Tibial artery (tissue), 4 donors: ENCODE results near the gene NBEAL1.
"Not testable (repeated sequence)": the region's sequence is repeated elsewhere in the genome, so short reads cannot be mapped to it uniquely, and the experiment has no call there.

Source experiments
- DNase-seq, 2 donors: peaks; one replicate each; pipeline ENCODE4 v3.0.0-alpha.2; 2019
- H3K27ac ChIP-seq, 2 donors: fragments of 200-600 bp; sonication (generic) in 1 of 2; 1 replicate in 1 of 2; 2 replicates in 1 of 2; pipeline ENCODE4 v1.5.1; 2018 to 2019; ENCODE audit warnings: mild to moderate bottlenecking in 1 of 2
- H3K27me3 ChIP-seq, 2 donors: fragments of 200-600 bp; sonication (generic) in 1 of 2; one replicate each; pipeline versions ENCODE4 v1.5.1 to v1.6.0; 2016 to 2019
- H3K36me3 ChIP-seq, 3 donors: fragments of 200-600 bp; sonication (generic) in 2 of 3; one replicate each; pipeline ENCODE4 v1.5.1; 2016 to 2019; ENCODE audit warnings: mild to moderate bottlenecking in 2 of 3
- H3K4me1 ChIP-seq, 4 donors: fragments of 200-600 bp; sonication (generic) in 2 of 4; 1 replicate in 3 of 4; 2 replicates in 1 of 4; pipeline ENCODE4 v1.5.1; 2016 to 2019
- H3K4me3 ChIP-seq, 2 donors: fragments of 200-600 bp; sonication (generic) in 1 of 2; 1 replicate in 1 of 2; 2 replicates in 1 of 2; pipeline ENCODE4 v1.5.1; 2018 to 2019; ENCODE audit warnings: mild to moderate bottlenecking in 2 of 2
- H3K9me3 ChIP-seq, 3 donors: fragments of 200-600 bp; sonication (generic) in 1 of 3; one replicate each; pipeline ENCODE4 v1.5.1; 2016 to 2019
- CTCF ChIP-seq, 2 experiments: fragments of 200-600 bp in 1 of 2; fragments of 450-650 bp in 1 of 2; IDR thresholded peaks; one replicate each; pipeline ENCODE4 v1.5.1; 2017 to 2019; ENCODE audit warnings: antibody characterized with exemption in 2 of 2, mild to moderate bottlenecking in 1 of 2, moderate library complexity in 1 of 2
- intact Hi-C: fragments of 100-400 bp; cut with DNase I; formaldehyde crosslinking; loops from one replicate; pipeline ENCODE4 v1.15.0; 2023; ENCODE audit warnings: low total_unique reads

Gene NBEAL1

GRCh38 chr2:203252818-203253217, 238.1 kb downstream of the NBEAL1 start:
- no peak for TF ChIP-seq CTCF (IDR thresholded peaks at IDR 0.05)
- Histone ChIP-seq H3K4me1 (no peaks in the 10 kb centered on the region), H3K36me3 (peaks cover 33 to 81% (median 62%) of the 10 kb centered on the region in 3 donors), H3K9me3 (no peaks in the 10 kb centered on the region), H3K27ac (no peak overlapping the region), H3K4me3 (no peak overlapping the region), H3K27me3 (no peaks in the 10 kb centered on the region)
- DNase-seq, result no peak
- intact Hi-C loops, result no loop called here

GRCh38 chr2:203253422-203254095, 238.9 kb downstream of the NBEAL1 start:
- H3K27me3 ChIP-seq, intact Hi-C loops, H3K4me3 ChIP-seq, H3K9me3 ChIP-seq, H3K27ac ChIP-seq, DNase-seq, H3K4me1 ChIP-seq: not testable (repeated sequence)
- peaks cover 28 to 81% (median 62%) of the 10 kb centered on the region in 3 donors for H3K36me3 ChIP-seq

GRCh38 chr2:203261326-203262159, 246.9 kb downstream of the NBEAL1 start:
- TF ChIP-seq CTCF (IDR thresholded peaks at IDR 0.05), result no peak
- no peak for DNase-seq
- Histone ChIP-seq H3K36me3 (peaks cover 11 to 87% (median 50%) of the 10 kb centered on the region in 3 donors), H3K4me1 (no peaks in the 10 kb centered on the region), H3K9me3 (no peaks in the 10 kb centered on the region), H3K4me3 (no peak overlapping the region), H3K27me3 (no peaks in the 10 kb centered on the region), H3K27ac (no peak overlapping the region)
- intact Hi-C loops, result no loop called here
